Activated B cell treated with CpG ODN at 0.5 μM for 24 hours (primary cell): ENCODE results near the gene SLC35G2. TPM values are rescaled to one million over a fixed set of nuclear protein-coding genes. Genes with fewer than 3 reads are reported as not detected.

ENCODE experiments used
- ATAC-seq: fragments of 200-7000 bp; cut with Tn5 transposase; one replicate; pipeline ENCODE4 v1.10.0; 2021; ENCODE audit warnings: low read depth, mild to moderate bottlenecking, moderate library complexity
- CTCF ChIA-PET: fragments of 350-600 bp; sonication (Branson Sonifier 250); formaldehyde crosslinking; loops from one replicate; lab custom pipeline; 2021; ENCODE audit warnings: antibody characterized with exemption; lab: Charles Lee
- POLR2A ChIA-PET: fragments of 350-600 bp; sonication (Branson Sonifier 250); formaldehyde crosslinking; loops from one replicate; lab custom pipeline; 2021; ENCODE audit warnings: antibody characterized with exemption; lab: Charles Lee
- DNase-seq: peaks from one replicate; pipeline ENCODE4 v3.0.0; 2022
- H3K27ac Mint-ChIP-seq: one replicate; pipeline ENCODE4 v1.8.0; 2020; ENCODE audit warnings: mixed read lengths
- H3K27me3 Mint-ChIP-seq: one replicate; pipeline ENCODE4 v1.8.0; 2021; ENCODE audit warnings: mixed read lengths
- H3K36me3 Mint-ChIP-seq: one replicate; pipeline ENCODE4 v1.8.0; 2021; ENCODE audit warnings: low read depth, mixed read lengths
- H3K4me1 Mint-ChIP-seq: one replicate; pipeline ENCODE4 v1.8.0; 2021; ENCODE audit warnings: mixed read lengths
- H3K4me3 Mint-ChIP-seq: one replicate; pipeline ENCODE4 v1.8.0; 2020; ENCODE audit warnings: mild to moderate bottlenecking, mixed read lengths
- H3K9me3 Mint-ChIP-seq: one replicate; pipeline ENCODE4 v1.8.0; 2020; ENCODE audit warnings: mixed read lengths
- intact Hi-C: fragments of 100-400 bp; cut with micrococcal nuclease; formaldehyde crosslinking; loops from one replicate; pipeline ENCODE4 v1.15.1; 2024
- total RNA-seq: library from RNA; stranded (reverse); gene quantifications from 2 replicates; pipeline ENCODE4 v1.2.3, GENCODE V29; 2022
- TF ChIP-seq, protein P1 (sequence below): fragments of 200-600 bp; IDR thresholded peaks from one replicate; pipeline ENCODE4 v1.8.0; 2022; ENCODE audit warnings: antibody characterized with exemption, mild to moderate bottlenecking

SLC35G2 gene
- total RNA-seq, 1 donor from 2014 or later, result 4.3 TPM

DNA sequence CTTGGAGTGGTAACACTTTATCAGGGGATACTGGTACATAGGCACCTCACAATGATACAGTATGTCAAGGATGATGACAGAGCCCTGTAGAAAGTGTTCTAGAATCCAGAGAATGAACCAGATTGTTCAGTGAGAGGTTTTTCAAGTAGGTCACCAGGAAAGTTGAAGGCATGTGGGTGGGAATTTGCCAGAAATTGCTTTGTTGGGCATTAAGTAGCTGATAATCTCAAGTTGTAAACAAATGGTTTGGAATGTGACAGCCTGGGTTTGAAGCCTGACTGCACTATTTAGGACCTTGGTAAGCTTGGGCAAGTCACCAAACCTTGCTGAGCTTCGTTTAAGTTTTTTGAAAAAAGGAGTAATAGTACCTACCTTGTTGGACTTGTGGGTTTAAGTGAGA, 12.5 kb downstream of the SLC35G2 start:
- Mint-ChIP-seq H3K4me3 (no peak overlapping the region), H3K27me3 (no peaks in the 10 kb centered on the region), H3K4me1 (peaks cover 5% of the 10 kb centered on the region), H3K27ac (no peak overlapping the region), H3K9me3 (peaks cover 5% of the 10 kb centered on the region), H3K36me3 (no peaks in the 10 kb centered on the region)
- intact Hi-C loops, result no loop called here
- TF ChIP-seq, protein P1, sequence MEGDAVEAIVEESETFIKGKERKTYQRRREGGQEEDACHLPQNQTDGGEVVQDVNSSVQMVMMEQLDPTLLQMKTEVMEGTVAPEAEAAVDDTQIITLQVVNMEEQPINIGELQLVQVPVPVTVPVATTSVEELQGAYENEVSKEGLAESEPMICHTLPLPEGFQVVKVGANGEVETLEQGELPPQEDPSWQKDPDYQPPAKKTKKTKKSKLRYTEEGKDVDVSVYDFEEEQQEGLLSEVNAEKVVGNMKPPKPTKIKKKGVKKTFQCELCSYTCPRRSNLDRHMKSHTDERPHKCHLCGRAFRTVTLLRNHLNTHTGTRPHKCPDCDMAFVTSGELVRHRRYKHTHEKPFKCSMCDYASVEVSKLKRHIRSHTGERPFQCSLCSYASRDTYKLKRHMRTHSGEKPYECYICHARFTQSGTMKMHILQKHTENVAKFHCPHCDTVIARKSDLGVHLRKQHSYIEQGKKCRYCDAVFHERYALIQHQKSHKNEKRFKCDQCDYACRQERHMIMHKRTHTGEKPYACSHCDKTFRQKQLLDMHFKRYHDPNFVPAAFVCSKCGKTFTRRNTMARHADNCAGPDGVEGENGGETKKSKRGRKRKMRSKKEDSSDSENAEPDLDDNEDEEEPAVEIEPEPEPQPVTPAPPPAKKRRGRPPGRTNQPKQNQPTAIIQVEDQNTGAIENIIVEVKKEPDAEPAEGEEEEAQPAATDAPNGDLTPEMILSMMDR, result no peak
- DNase-seq, result no peak
- CTCF ChIA-PET, result no interaction called here
- POLR2A ChIA-PET, result interaction anchor here (0.6 kb wide), 1 partner anchor 13 kb away, joined by 10 read pairs; no protein-coding TSS in a partner anchor
- no peak for ATAC-seq

DNA sequence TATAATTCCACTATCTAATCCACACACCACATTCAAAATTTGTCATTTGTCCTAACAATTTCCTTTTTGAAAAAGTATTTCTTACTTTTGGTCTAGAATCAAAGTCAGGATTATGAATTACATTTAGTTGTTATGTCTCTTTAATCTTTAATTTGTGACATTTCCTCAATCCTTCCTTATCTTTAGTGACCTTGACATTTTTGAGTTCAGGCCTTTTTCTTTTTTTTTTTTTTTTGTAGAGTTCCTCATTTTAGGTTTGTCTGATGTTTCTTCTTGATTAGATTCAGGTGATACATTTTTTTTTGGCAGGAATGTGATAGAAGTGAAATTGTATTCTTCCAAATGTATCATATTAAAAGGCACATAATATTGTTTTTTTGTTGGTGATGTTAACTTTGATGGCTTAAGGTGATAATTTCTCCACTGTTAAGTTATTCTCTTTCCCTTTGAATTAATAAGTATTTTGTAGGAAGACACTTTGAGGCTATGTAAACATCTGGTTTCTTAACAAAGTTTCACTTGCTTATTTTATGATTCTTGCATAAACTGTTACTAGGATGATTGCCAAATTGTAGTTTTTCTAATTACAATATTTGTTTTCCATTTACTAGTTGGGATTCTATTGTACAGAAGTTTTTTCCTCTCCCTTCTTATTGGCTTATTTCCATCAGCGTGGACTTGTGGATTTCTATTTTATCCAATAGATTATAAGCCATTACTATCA, 16.3 kb downstream of the SLC35G2 start:
- DNase-seq (no peak), ATAC-seq (no peak)
- Mint-ChIP-seq H3K27ac (no peak overlapping the region), H3K27me3 (no peaks in the 10 kb centered on the region), H3K4me1 (peaks cover 5% of the 10 kb centered on the region), H3K4me3 (no peak overlapping the region), H3K36me3 (peaks cover 7% of the 10 kb centered on the region), H3K9me3 (peaks cover 2% of the 10 kb centered on the region)
- TF ChIP-seq, protein P1, result no peak
- ChIA-PET CTCF (no interaction called here), POLR2A (no interaction called here)
- intact Hi-C loops, result no loop called here

DNA sequence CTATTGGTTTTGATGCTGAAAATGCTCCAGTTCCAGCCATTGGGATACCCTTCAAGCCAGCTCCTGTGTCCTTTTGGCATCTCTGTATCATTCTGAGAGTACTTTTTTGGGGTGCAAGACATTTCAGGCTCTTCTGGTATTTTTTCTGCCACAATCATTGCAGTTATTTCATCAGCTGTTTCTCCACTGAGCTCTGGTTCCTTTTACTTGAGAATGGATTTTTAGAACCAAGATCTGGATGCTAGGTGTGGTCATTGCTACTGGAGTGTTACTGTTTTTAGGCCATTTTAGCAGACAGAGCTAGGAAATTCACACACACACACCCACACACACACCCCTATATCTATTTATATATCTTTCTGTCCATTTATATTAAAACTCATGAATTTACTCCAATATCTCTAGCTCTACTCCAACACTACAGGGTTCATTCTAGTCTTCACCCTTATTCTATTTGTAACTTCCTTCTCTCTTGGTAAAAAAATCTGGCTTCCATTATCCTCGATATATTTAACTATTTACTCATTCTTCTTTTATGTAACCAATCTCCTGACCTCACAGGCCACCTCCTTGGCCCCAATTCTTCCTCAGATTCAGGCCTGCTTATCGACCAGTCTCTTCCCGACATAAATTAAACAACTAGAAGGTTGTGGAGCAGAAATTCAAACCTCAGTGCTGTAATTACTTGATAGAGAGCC, 17.0 kb downstream of the SLC35G2 start:
- peaks cover 7% of the 10 kb centered on the region for H3K36me3 Mint-ChIP-seq
- no peak overlapping the region for H3K27ac Mint-ChIP-seq
- ChIA-PET POLR2A (no interaction called here), CTCF (no interaction called here)
- ATAC-seq, result no peak
- intact Hi-C loops, result no loop called here
- no peak overlapping the region for H3K4me3 Mint-ChIP-seq
- TF ChIP-seq, protein P1, result no peak
- peaks cover 2% of the 10 kb centered on the region for H3K9me3 Mint-ChIP-seq
- no peak for DNase-seq
- H3K27me3 Mint-ChIP-seq, result no peaks in the 10 kb centered on the region
- H3K4me1 Mint-ChIP-seq, result peaks cover 5% of the 10 kb centered on the region

DNA sequence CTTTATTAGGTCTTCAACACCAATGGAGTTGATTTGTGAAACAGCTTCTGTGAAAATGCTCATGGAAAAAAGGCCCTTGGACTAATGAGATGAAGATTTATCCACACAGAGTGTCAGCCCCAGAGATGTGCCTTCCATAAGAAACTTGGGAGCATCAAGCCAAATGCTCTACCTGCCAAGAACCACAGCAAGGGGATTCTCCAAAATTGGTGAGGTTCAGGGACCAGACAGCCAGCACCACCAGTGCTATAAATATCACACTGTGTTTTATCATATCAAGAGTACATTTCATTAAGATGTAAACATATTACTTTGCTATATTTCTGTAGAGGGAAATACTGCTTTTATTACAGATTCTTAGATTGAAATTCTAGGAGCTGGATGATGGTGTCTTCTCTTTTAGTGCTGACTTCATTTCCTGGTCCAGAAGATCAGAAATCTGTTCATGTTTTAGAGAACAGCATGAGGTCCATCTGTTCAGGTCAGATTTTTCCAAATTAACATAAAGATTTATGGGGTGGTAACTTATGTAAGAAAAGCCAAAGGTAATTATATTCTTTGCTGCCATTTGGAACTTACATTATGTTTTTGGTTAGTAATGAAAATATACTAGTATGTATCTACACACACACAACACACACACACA, 17.7 kb downstream of the SLC35G2 start:
- no peak overlapping the region for H3K4me3 Mint-ChIP-seq
- no peak overlapping the region for H3K27ac Mint-ChIP-seq
- CTCF ChIA-PET, result interaction anchor here (1.3 kb wide), 1 partner anchor 177 kb away, joined by 3 read pairs; no protein-coding TSS in a partner anchor
- DNase-seq (no peak), ATAC-seq (no peak)
- POLR2A ChIA-PET, result no interaction called here
- peaks cover 5% of the 10 kb centered on the region for H3K4me1 Mint-ChIP-seq
- H3K36me3 Mint-ChIP-seq, result peaks cover 7% of the 10 kb centered on the region
- H3K27me3 Mint-ChIP-seq, result no peaks in the 10 kb centered on the region
- intact Hi-C loops, result no loop called here
- TF ChIP-seq, protein P1, result no peak
- H3K9me3 Mint-ChIP-seq, result peaks cover 2% of the 10 kb centered on the region
